GM06990 (cell line): ENCODE measurements around the gene PPP1R11.

Source experiments
- DNase-seq: peaks from one replicate; pipeline ENCODE4 v3.0.0-alpha.2; 2011; ENCODE audit not compliant: insufficient read length; ENCODE audit errors: extremely low read depth
- H3K27me3 ChIP-seq: replicated peaks from 2 replicates; pipeline ENCODE4 v1.6.0; 2011; ENCODE audit warnings: low read length; ENCODE audit not compliant: control insufficient read depth, insufficient read depth
- H3K36me3 ChIP-seq: 2 replicates; pipeline ENCODE4 v1.5.1; 2011; ENCODE audit warnings: low read length; ENCODE audit not compliant: control insufficient read depth, insufficient read depth
- H3K4me3 ChIP-seq: replicated peaks from 2 replicates; pipeline ENCODE4 v1.5.1; 2011; ENCODE audit warnings: low read depth, mild to moderate bottlenecking, control low read depth, low read length
- CTCF ChIP-seq: IDR thresholded peaks from 2 replicates; pipeline ENCODE4 v1.5.1; 2011; ENCODE audit warnings: low read length, control low read depth, mild to moderate bottlenecking, inconsistent platforms; ENCODE audit not compliant: insufficient read depth, poor library complexity, severe bottlenecking

PPP1R11 gene

DNA sequence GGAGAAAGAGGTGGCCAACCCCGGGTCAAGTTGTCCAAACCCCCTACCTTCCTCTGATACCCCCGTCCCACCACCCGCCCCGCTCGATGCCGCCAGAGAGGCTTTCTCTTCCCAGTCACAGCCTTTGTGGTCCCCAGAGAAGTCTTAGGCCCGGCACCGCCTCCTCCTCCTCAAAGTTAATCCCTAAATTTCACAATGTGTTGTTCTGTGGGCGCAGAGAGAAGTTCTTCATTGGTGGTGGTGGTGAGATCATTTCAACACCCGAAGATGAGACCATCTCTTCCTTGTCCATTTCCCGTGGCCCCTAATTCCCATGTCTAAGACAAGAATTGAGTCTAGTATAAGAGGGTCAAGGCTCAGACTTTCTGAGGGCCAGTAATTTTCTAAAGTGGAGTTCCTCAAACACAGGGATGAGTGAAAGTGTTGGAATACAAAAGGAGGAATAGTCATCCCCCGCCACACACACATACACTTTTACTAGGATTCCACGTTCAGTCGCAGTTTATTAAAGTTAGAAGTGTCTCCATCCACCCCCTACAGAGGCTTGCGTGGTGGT is 35.5 kb downstream of the PPP1R11 start:
- Histone ChIP-seq H3K27me3 (peaks cover 10% of the 10 kb centered on the region), H3K36me3 (no peaks in the 10 kb centered on the region), H3K4me3 (no peak overlapping the region)
- DNase-seq: no peak
- TF ChIP-seq CTCF: no peak

GRCh38 chr6:30102970-30103871 is 36.2 kb downstream of the PPP1R11 start:
- H3K36me3 ChIP-seq: no peaks in the 10 kb centered on the region
- H3K4me3 ChIP-seq: peak overlapping the region; percentile 50
- H3K27me3 ChIP-seq: peaks cover 10% of the 10 kb centered on the region
- DNase-seq: peak; percentile 66
- TF ChIP-seq CTCF: peak; percentile 96

DNA sequence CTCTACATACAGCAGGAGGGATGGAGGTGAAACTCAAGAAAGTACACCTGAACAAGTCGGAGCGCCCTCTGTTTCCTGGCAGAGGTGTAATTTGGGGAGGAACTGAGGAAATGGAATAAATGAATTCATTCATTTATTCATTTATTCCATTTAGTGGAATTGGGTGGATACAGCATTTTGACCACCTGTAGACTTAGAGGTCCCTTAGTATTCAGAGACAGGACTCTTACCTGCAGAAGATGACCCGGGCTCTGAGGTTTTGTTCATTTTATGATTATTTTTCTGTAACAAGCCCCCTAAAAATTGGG is 36.8 kb downstream of the PPP1R11 start:
- peaks cover 8% of the 10 kb centered on the region; the same call in 1 of the 2 replicates for H3K27me3 ChIP-seq
- H3K36me3 ChIP-seq: no peaks in the 10 kb centered on the region
- no peak for TF ChIP-seq CTCF
- DNase-seq: no peak
- H3K4me3 ChIP-seq: no peak overlapping the region

GRCh38 chr6:30104661-30105060 is 37.7 kb downstream of the PPP1R11 start:
- Histone ChIP-seq H3K4me3 (no peak overlapping the region), H3K27me3 (peaks cover 6% of the 10 kb centered on the region; the same call in 1 of the 2 replicates), H3K36me3 (no peaks in the 10 kb centered on the region)
- DNase-seq: no peak
- TF ChIP-seq CTCF: peak; percentile 8

DNA sequence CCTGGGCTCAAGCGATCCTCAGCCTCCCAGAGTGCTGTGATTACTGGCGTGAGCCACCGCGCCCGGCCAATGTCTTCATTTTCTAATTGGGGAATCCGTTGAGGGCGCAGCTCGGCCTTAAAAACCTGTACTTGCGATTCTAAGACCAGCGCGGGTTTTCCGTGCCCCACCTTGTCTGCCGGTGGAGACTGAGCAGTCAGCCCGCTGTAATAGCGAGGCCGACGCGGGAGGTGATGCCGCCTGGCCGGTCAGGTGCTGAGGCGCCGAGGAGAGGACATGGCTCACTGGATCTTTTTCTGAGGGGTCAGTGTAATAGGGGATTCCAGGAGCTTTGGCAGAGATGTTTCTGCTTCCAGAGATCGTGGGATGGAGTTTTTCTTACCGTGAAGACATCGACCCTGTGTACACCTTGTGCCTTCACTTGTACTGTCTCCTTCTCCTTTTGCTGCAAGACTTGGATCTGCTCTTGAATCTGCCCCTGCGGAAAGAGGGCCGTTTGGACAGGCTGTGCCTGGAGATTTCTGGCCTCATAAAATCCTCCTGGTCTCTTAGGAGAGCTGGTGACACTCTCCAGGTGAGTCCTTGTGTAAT is 44.4 kb downstream of the PPP1R11 start:
- no peak overlapping the region for H3K4me3 ChIP-seq
- DNase-seq: no peak
- TF ChIP-seq CTCF: no peak
- H3K27me3 ChIP-seq: no peaks in the 10 kb centered on the region
- H3K36me3 ChIP-seq: no peaks in the 10 kb centered on the region
